OCI-LY3 (cell line): Measurements from ENCODE around the gene EEF1G.

Experiments used
- EZH2phosphoT487 ChIP-seq: fragments of 200-600 bp; shearing (Covaris generic); IDR thresholded peaks from 2 replicates; pipeline ENCODE4 v1.6.1; 2018; ENCODE audit warnings: antibody characterized with exemption, mixed run types, low read depth
- TF ChIP-seq, protein P1 (sequence below): fragments of 200-600, 300-600 bp; sonication (generic); IDR thresholded peaks from 2 replicates; pipeline ENCODE4 v1.5.1; 2014; ENCODE audit warnings: antibody characterized with exemption, low read length, low read depth

DNA sequence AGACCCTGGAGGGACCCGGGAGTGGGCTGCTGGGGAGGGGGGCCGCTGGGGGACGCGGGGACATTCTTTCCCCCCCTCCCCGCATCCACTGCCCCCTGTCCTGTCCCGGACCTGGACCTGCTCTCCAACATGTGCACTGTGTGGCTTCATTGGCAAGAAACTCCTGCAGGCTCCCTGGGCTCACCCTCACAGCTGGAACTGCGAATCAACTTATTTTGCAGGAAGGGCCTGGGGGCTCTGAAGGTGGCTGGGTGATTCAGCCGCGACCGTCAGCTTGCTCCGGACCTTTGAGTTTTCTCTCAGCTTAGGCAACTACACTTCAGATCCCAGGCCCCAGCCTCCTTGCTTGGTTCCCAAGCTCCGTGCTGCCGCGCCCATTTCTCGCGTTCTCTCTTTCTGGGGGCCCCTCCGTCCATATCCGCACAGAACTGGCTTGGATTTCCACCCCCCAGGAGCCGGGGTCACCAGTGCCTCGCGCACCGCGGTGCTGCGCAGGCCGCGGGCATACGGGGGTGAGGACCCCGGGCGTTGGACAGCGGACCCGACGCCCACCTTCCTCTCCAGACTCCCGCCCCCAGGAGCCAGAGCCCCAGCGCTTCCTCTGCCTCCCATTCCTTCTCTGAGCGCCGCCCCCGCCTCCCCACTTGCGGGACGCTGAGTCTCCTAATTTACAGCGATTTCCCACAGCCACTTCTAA is 26.6 kb downstream of the EEF1G start:
- TF ChIP-seq, protein P1, sequence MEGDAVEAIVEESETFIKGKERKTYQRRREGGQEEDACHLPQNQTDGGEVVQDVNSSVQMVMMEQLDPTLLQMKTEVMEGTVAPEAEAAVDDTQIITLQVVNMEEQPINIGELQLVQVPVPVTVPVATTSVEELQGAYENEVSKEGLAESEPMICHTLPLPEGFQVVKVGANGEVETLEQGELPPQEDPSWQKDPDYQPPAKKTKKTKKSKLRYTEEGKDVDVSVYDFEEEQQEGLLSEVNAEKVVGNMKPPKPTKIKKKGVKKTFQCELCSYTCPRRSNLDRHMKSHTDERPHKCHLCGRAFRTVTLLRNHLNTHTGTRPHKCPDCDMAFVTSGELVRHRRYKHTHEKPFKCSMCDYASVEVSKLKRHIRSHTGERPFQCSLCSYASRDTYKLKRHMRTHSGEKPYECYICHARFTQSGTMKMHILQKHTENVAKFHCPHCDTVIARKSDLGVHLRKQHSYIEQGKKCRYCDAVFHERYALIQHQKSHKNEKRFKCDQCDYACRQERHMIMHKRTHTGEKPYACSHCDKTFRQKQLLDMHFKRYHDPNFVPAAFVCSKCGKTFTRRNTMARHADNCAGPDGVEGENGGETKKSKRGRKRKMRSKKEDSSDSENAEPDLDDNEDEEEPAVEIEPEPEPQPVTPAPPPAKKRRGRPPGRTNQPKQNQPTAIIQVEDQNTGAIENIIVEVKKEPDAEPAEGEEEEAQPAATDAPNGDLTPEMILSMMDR: no peak
- TF ChIP-seq EZH2phosphoT487: no peak
